ENCODE data around the gene OSTF1. TPM values are rescaled to one million over a fixed set of nuclear protein-coding genes. Genes with fewer than 3 reads are reported as not detected.

The OSTF1 gene
- total and polyA plus RNA-seq, 2 donors (not counting 3 experiments of a cell fraction or from before 2014, with no cell fraction given): 23.5 to 70.9 TPM

DNA sequence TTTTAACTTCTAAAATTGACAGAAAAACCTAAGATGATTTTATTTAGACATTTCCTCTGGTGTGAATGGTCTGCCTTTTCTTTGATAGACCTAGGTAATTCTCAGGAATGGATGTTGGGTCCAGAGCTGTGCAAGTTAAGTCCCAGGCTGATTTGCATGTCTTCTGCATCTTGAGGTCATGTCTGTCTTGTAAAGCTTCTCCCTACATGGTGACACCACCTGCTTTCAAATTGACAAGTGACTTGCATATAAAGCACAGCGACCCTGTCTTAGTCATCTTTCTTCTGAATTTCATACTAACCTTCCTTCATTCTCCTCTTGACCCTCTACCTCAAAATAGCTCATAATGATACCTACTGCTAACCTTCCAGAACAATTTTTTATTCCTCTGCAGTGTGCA is 29.2 kb downstream of the OSTF1 start:
- no TSS peak for BruUV-seq (replicated peaks)
- dilution Hi-C loops (cut with MboI; ENCODE audit: extremely low pct_ligation_motif_present, low sequenced_read_pairs) (no loop called here), intact Hi-C loops (cut with micrococcal nuclease) (no loop called here)
- H3K4me3 ChIP-seq (replicated peaks in 1 of 3; ENCODE audit: insufficient read depth in 1 of 3, low read depth in 1 of 3, low read length in 3 of 3): no peak overlapping the region
- H4K20me1 ChIP-seq (replicated peaks; ENCODE audit: control insufficient read depth, extremely low read depth, insufficient read depth, low read length): peaks cover 3% of the 10 kb centered on the region
- POLR2A ChIA-PET: no interaction called here
- H3K4me1 ChIP-seq (ENCODE audit: control insufficient read depth, extremely low read depth, insufficient read depth, low read length): peaks cover 11% of the 10 kb centered on the region
- no peak overlapping the region for H3K27ac ChIP-seq (ENCODE audit: insufficient read depth, low read depth, low read length)
- peaks cover 59% of the 10 kb centered on the region for H3K79me2 ChIP-seq (ENCODE audit: control insufficient read depth, insufficient read depth, low read length)
- peaks cover 3 to 15% of the 10 kb centered on the region in 2 experiments for H3K36me3 ChIP-seq (ENCODE audit: control insufficient read depth in 2 of 2, extremely low read depth in 1 of 2, insufficient read depth in 2 of 2, low read length in 2 of 2)
- H2AFZ ChIP-seq (ENCODE audit: low read depth, low read length): no peak overlapping the region
- DNase-seq (ENCODE audit: low read depth, low spot score) (no peak), FAIRE-seq (no peak)
- no peaks in the 10 kb centered on the region for H3K9me1 ChIP-seq (replicated peaks; ENCODE audit: control insufficient read depth, extremely low read depth, insufficient read depth, low read length)
- no peaks in the 10 kb centered on the region for H3K9me3 ChIP-seq (replicated peaks; ENCODE audit: control insufficient read depth, insufficient read depth, low read length)
- H3K4me2 ChIP-seq (ENCODE audit: insufficient read depth, low read length): no peak overlapping the region
- no peak overlapping the region for H3K9ac ChIP-seq (replicated peaks; ENCODE audit: extremely low read depth, insufficient read depth, low read length)
- no peaks in the 10 kb centered on the region for H3K27me3 ChIP-seq (ENCODE audit: control insufficient read depth in 2 of 2, insufficient read depth in 2 of 2, low read length in 2 of 2)
- CTCF ChIA-PET: no interaction called here
- TF ChIP-seq, protein P1, sequence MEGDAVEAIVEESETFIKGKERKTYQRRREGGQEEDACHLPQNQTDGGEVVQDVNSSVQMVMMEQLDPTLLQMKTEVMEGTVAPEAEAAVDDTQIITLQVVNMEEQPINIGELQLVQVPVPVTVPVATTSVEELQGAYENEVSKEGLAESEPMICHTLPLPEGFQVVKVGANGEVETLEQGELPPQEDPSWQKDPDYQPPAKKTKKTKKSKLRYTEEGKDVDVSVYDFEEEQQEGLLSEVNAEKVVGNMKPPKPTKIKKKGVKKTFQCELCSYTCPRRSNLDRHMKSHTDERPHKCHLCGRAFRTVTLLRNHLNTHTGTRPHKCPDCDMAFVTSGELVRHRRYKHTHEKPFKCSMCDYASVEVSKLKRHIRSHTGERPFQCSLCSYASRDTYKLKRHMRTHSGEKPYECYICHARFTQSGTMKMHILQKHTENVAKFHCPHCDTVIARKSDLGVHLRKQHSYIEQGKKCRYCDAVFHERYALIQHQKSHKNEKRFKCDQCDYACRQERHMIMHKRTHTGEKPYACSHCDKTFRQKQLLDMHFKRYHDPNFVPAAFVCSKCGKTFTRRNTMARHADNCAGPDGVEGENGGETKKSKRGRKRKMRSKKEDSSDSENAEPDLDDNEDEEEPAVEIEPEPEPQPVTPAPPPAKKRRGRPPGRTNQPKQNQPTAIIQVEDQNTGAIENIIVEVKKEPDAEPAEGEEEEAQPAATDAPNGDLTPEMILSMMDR (IDR thresholded peaks at IDR 0.05; ENCODE audit: extremely low read depth in 1 of 2, insufficient read depth in 1 of 2, low read depth in 1 of 2, low read length in 2 of 2): no peak
- TF ChIP-seq JUN (IDR thresholded peaks at IDR 0.05; ENCODE audit: borderline replicate concordance, insufficient read depth, insufficient read length, low read depth) (no peak), POLR2AphosphoS5 (IDR thresholded peaks at IDR 0.05; ENCODE audit: insufficient read depth, low read depth, low read length) (no peak), EZH2 (IDR thresholded peaks at IDR 0.05; ENCODE audit: borderline replicate concordance, low read depth, low read length, severe bottlenecking) (no peak), GATA2 (IDR thresholded peaks at IDR 0.05; ENCODE audit: insufficient read depth, insufficient read length, low read depth, low read length) (no peak), POLR2A (IDR thresholded peaks at IDR 0.05; ENCODE audit: low read depth, low read length) (no peak), FOS (IDR thresholded peaks at IDR 0.05; ENCODE audit: borderline replicate concordance, insufficient read depth, low read length) (no peak), MYC (IDR thresholded peaks at IDR 0.05; ENCODE audit: low read depth, low read length) (no peak)
- TF ChIP-seq, protein P2, sequence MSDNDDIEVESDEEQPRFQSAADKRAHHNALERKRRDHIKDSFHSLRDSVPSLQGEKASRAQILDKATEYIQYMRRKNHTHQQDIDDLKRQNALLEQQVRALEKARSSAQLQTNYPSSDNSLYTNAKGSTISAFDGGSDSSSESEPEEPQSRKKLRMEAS (IDR thresholded peaks at IDR 0.05; ENCODE audit: insufficient read depth, insufficient read length): no peak
